ENCODE results near the gene PLA2G4E. TPM values are rescaled to one million over a fixed set of nuclear protein-coding genes. Genes with fewer than 3 reads are reported as not detected.

The PLA2G4E gene
- total RNA-seq, 4 donors from 2014 or later, result not detected

DNA sequence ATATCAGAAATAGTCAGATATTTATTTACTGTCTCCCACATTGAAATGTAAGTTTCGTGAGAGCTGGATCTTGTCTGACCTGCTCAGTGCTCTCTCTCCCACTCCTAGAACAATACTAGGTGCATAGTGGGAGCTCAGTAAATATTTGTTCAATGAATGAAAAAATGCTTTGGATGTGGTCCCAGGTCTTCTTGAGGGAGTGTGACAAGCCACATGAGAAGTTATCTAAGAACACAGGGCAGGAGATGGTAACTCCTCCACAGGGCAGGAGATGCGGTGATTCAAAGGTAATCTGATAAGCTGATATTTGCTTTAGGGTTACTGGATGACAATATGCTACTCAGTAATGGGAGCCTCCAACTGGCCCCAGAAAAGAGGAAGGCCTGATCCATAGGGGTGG is 25.8 kb upstream of the PLA2G4E start:
- Histone ChIP-seq H3K4me3 (replicated peaks in 1 of 3) (no peak overlapping the region), H3K9me3 (no peaks in the 10 kb centered on the region), H3K4me1 (peaks cover 5 to 7% of the 10 kb centered on the region in 2 donors), H3K36me3 (no peaks in the 10 kb centered on the region), H3K27ac (peak overlapping the region in 1 of 3 donors; percentile 62), H3K27me3 (no peaks in the 10 kb centered on the region)
- WGBS, 2 donors, result 86 to 87% methylated on average over 2 of the region's 2 CpGs
- DNase-seq, result no peak
- TF ChIP-seq, protein P1, sequence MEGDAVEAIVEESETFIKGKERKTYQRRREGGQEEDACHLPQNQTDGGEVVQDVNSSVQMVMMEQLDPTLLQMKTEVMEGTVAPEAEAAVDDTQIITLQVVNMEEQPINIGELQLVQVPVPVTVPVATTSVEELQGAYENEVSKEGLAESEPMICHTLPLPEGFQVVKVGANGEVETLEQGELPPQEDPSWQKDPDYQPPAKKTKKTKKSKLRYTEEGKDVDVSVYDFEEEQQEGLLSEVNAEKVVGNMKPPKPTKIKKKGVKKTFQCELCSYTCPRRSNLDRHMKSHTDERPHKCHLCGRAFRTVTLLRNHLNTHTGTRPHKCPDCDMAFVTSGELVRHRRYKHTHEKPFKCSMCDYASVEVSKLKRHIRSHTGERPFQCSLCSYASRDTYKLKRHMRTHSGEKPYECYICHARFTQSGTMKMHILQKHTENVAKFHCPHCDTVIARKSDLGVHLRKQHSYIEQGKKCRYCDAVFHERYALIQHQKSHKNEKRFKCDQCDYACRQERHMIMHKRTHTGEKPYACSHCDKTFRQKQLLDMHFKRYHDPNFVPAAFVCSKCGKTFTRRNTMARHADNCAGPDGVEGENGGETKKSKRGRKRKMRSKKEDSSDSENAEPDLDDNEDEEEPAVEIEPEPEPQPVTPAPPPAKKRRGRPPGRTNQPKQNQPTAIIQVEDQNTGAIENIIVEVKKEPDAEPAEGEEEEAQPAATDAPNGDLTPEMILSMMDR (IDR thresholded peaks at IDR 0.05), result no peak
- TF ChIP-seq POLR2A (IDR thresholded peaks at IDR 0.05), result no peak
- intact Hi-C loops (cut with DNase I), result no loop called here

DNA sequence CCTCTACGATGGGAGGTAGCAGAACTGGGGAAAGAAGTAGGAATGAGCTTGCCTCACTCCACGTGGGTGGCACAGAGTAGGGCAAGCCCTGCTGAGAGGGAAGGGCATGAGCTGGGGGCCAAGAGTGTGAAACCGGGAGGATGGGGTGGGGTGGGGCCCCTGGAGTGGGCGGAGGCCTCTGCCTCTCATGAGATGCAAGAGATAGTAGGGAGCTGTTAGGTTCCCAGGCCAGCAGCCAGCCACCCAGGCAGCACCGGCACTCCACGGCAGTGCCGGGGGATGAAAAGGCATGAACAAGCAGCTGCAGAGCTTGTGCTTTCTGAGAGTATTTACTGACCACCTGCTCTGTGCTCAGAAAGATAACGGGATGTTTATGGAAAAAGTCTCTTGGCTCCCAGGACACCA is 24.4 kb upstream of the PLA2G4E start:
- intact Hi-C loops (cut with DNase I), result no loop called here
- TF ChIP-seq, protein P1 (IDR thresholded peaks at IDR 0.05), result no peak
- no peak for TF ChIP-seq POLR2A (IDR thresholded peaks at IDR 0.05)
- no peak for DNase-seq
- Histone ChIP-seq H3K36me3 (no peaks in the 10 kb centered on the region), H3K4me1 (peaks cover 5 to 7% of the 10 kb centered on the region in 2 donors), H3K27me3 (no peaks in the 10 kb centered on the region), H3K27ac (no peak overlapping the region), H3K4me3 (replicated peaks in 1 of 3) (no peak overlapping the region), H3K9me3 (no peaks in the 10 kb centered on the region)
- 73% methylated on average over 8 of the region's 8 CpGs for WGBS, 2 donors

DNA sequence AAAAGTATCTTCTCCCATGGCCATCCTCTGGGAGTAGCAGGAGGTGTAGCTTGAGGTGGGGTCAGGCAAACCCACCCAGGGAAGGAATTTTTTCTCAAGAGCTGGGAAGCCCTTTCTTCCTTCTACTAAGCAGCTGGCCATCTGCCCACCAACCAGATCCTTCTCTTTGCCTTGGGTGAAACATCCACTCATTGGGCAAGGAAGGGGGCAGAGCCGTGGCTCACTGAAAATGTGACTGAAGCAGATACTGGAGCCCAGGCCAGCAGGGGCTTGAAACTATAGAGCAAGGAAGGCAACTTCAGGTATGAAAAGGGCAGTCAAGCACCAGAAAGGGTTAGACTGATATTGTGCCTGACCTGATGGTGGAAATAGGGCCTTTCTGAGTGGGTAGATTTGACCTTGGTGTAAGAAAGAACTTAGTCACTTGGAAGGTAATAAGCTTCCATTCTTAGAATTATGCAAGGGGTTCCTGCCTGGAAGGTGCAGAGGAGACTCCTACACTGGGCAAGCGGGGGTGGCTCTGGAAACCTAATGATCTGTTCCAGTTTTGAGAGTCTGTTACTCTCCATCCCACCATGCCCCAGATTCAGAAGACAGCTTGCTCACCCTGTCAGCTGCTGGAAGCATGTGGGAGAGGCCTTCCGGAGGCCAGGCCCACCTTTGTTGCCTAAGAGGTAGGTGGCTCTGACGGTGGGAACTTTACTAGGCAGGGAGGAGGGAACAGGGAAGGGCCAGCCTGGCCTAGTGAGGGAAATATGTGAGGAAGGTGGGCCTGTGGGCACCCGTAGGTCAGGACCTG is 22.0 kb upstream of the PLA2G4E start:
- 79 to 89% methylated on average over 5 of the region's 5 CpGs for WGBS, 2 donors
- no peak overlapping the region for H3K4me3 ChIP-seq (replicated peaks in 1 of 3)
- H3K27ac ChIP-seq, result no peak overlapping the region
- H3K36me3 ChIP-seq, result no peaks in the 10 kb centered on the region
- H3K27me3 ChIP-seq, result no peaks in the 10 kb centered on the region
- no peak for TF ChIP-seq POLR2A (IDR thresholded peaks at IDR 0.05)
- peak in 1 of 2 donors; percentile 56 for DNase-seq
- intact Hi-C loops (cut with DNase I), result no loop called here
- H3K9me3 ChIP-seq, result no peaks in the 10 kb centered on the region
- peaks cover 11 to 12% of the 10 kb centered on the region in 2 donors for H3K4me1 ChIP-seq

DNA sequence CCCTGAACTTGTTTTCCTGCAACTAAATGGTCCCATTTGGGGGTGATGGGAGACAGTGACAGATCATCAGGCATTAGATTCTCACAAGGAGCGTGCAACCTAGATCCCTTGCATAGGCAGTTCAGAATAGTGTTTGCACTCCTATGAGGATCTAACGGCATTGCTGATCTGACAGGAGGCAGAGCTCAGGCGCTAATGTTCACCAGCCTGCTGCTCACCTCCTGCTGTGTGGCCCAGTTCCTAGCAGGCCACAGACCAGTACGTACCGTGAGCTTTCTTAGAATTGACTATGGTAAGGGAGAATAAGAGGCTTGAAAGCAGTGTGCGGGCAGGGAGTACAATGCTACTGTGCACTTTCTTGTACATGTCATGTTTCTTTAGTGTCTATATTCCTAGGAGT is 17.6 kb upstream of the PLA2G4E start:
- no peaks in the 10 kb centered on the region for H3K27me3 ChIP-seq
- WGBS, 2 donors, result 96% methylated on average over 6 of the region's 6 CpGs
- no peak overlapping the region for H3K27ac ChIP-seq
- no peaks in the 10 kb centered on the region for H3K9me3 ChIP-seq
- intact Hi-C loops (cut with DNase I), result no loop called here
- no peak for TF ChIP-seq POLR2A (IDR thresholded peaks at IDR 0.05)
- TF ChIP-seq, protein P1 (IDR thresholded peaks at IDR 0.05), result no peak
- no peak overlapping the region for H3K4me3 ChIP-seq (replicated peaks in 1 of 3)
- H3K36me3 ChIP-seq, result no peaks in the 10 kb centered on the region
- peaks cover 8 to 9% of the 10 kb centered on the region in 2 donors for H3K4me1 ChIP-seq
- no peak for DNase-seq

DNA sequence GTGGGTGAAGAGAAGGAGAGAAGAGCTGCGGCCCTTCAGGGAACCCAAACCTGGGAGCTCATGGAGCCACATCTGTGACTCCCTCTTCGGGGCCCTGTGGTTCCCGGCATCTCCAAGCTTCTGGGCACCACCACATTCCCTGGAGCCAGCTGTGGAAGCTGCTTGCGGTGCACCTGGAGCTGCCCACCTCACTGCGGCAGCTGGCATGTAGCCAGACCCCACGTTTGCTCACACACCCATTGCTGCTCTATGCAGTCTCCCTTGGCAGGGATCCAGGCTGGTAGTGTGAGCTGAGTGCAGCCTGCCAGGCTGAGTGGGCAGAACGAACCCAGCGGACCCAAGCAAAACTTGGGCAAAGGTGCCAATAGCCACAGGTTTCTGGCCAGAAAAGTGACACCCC is 16.8 kb upstream of the PLA2G4E start:
- 37 to 55% methylated on average over 5 to 8 of the region's 8 CpGs for WGBS, 2 donors
- H3K36me3 ChIP-seq, result no peaks in the 10 kb centered on the region
- H3K4me1 ChIP-seq, result peaks cover 8 to 15% of the 10 kb centered on the region in 2 donors
- H3K27ac ChIP-seq, result no peak overlapping the region
- no peaks in the 10 kb centered on the region for H3K9me3 ChIP-seq
- TF ChIP-seq, protein P1 (IDR thresholded peaks at IDR 0.05), result no peak
- no peak for TF ChIP-seq POLR2A (IDR thresholded peaks at IDR 0.05)
- intact Hi-C loops (cut with DNase I), result no loop called here
- peak; percentile 92 to 94 for DNase-seq
- H3K27me3 ChIP-seq, result no peaks in the 10 kb centered on the region
- H3K4me3 ChIP-seq (replicated peaks in 1 of 3), result no peak overlapping the region
